Small intestine (tissue), 7 donors: Measurements from ENCODE around the gene ERMP1. TPM values are rescaled to one million over a fixed set of nuclear protein-coding genes. Genes with fewer than 3 reads are reported as not detected.

Experiments used
- DNase-seq, 2 donors: peaks; one replicate each; pipeline versions ENCODE4 v3.0.0 to v3.0.0-alpha.2; 2013
- FAIRE-seq: peaks from 2 replicates; lab custom pipeline; 2012; peaks lifted over from hg19 to GRCh38; lab: Jason Lieb, UNC
- H3K27ac ChIP-seq, 3 donors: one replicate each; pipeline ENCODE4 v1.5.1; 2013; ENCODE audit warnings: low read length in 2 of 3, mild to moderate bottlenecking in 2 of 3, control low read depth in 1 of 3, inconsistent platforms in 1 of 3, low read depth in 1 of 3, moderate library complexity in 1 of 3
- H3K27me3 ChIP-seq, 3 donors: one replicate each; pipeline ENCODE4 v1.6.1; 2013; ENCODE audit warnings: low read length in 3 of 3, inconsistent platforms in 1 of 3; ENCODE audit not compliant: control insufficient read depth in 3 of 3, insufficient read depth in 3 of 3
- H3K36me3 ChIP-seq, 3 donors: one replicate each; pipeline ENCODE4 v1.6.1; 2013; ENCODE audit warnings: low read length in 3 of 3, inconsistent platforms in 1 of 3, low read depth in 1 of 3, mild to moderate bottlenecking in 1 of 3, moderate library complexity in 1 of 3; ENCODE audit not compliant: control insufficient read depth in 3 of 3, insufficient read depth in 2 of 3
- H3K4me1 ChIP-seq, 3 donors: one replicate each; pipeline ENCODE4 v1.6.1; 2013; ENCODE audit warnings: low read length in 2 of 3, inconsistent platforms in 1 of 3, low read depth in 1 of 3, mild to moderate bottlenecking in 1 of 3, moderate library complexity in 1 of 3; ENCODE audit not compliant: control insufficient read depth in 3 of 3, insufficient read depth in 2 of 3
- H3K4me3 ChIP-seq, 3 donors: one replicate each; pipeline ENCODE4 v1.5.1; 2013; ENCODE audit warnings: low read length in 3 of 3, control low read depth in 1 of 3, inconsistent platforms in 1 of 3, low read depth in 1 of 3, mild to moderate bottlenecking in 1 of 3, moderate library complexity in 1 of 3
- H3K9me3 ChIP-seq, 2 donors: one replicate each; pipeline ENCODE4 v1.6.1; 2013; ENCODE audit warnings: low read depth in 1 of 2, low read length in 1 of 2; ENCODE audit not compliant: control insufficient read depth in 2 of 2, insufficient read depth in 1 of 2
- WGBS, 3 donors: extraction: QIAGEN DNeasy Blood & Tissue Kit; methylation state at CpG; one replicate each; pipeline ENCODE4 v1.1.7; 2013; 5-methylcytosine and 5-hydroxymethylcytosine counted together
- polyA plus RNA-seq, 4 donors: library from polyadenylated mRNA; stranded (reverse) in 3 of 4; unstranded in 1 of 4; fragments of 200-250 nt in 3 of 4; fragments of 120-200 nt in 1 of 4; gene quantifications; one replicate each; pipeline versions ENCODE4 v1.2.1 to v1.2.3, GENCODE V29; 2013
- donor health status: healthy with polysubstance abuse.
- donor health status: control.
- donor health status: control.
- donor health status: Bipolar disorder and iron deficiency.
- donor health status: healthy.

The ERMP1 gene
- polyA plus RNA-seq, 4 donors: 2.0 to 22.3 (median 5.2) TPM

- FAIRE-seq (no peak), DNase-seq (peak; percentile 55 to 95)
- H3K27ac ChIP-seq: peak overlapping the region in 2 of 3 donors; percentile 42 to 68
- 10 to 62% (median 44%) methylated on average over 2 of the region's 2 CpGs for WGBS, 3 donors
- no peaks in the 10 kb centered on the region for H3K9me3 ChIP-seq
- no peak overlapping the region for H3K4me3 ChIP-seq
- no peaks in the 10 kb centered on the region for H3K36me3 ChIP-seq
- H3K27me3 ChIP-seq: no peaks in the 10 kb centered on the region
- H3K4me1 ChIP-seq: peaks cover 0 to 7% (median 0%) of the 10 kb centered on the region in 3 donors
Observed at GRCh38 chr9:5863092-5863746, 30.3 kb upstream of the ERMP1 start.

GRCh38 chr9:5858833-5859232, 25.9 kb upstream of the ERMP1 start:
- no peak overlapping the region for H3K4me3 ChIP-seq
- H3K27me3 ChIP-seq: no peaks in the 10 kb centered on the region
- FAIRE-seq (no peak), DNase-seq (no peak)
- H3K9me3 ChIP-seq: no peaks in the 10 kb centered on the region
- no peaks in the 10 kb centered on the region for H3K36me3 ChIP-seq
- WGBS, 3 donors: 42 to 59% (median 52%) methylated on average over 3 of the region's 3 CpGs
- no peaks in the 10 kb centered on the region for H3K4me1 ChIP-seq
- no peak overlapping the region for H3K27ac ChIP-seq

GRCh38 chr9:5857928-5858327, 25.0 kb upstream of the ERMP1 start:
- Histone ChIP-seq H3K4me1 (no peaks in the 10 kb centered on the region), H3K27me3 (no peaks in the 10 kb centered on the region), H3K9me3 (no peaks in the 10 kb centered on the region), H3K27ac (no peak overlapping the region), H3K36me3 (no peaks in the 10 kb centered on the region), H3K4me3 (no peak overlapping the region)
- DNase-seq (no peak), FAIRE-seq (no peak)

- Histone ChIP-seq H3K36me3 (no peaks in the 10 kb centered on the region), H3K4me3 (no peak overlapping the region), H3K27me3 (no peaks in the 10 kb centered on the region), H3K27ac (no peak overlapping the region), H3K9me3 (no peaks in the 10 kb centered on the region), H3K4me1 (peaks cover 0 to 7% (median 1%) of the 10 kb centered on the region in 3 donors)
- 87 to 93% (median 93%) methylated on average over 4 of the region's 4 CpGs for WGBS, 3 donors
- FAIRE-seq (no peak), DNase-seq (no peak)
Observed at GRCh38 chr9:5854063-5854790, 21.3 kb upstream of the ERMP1 start.

DNA sequence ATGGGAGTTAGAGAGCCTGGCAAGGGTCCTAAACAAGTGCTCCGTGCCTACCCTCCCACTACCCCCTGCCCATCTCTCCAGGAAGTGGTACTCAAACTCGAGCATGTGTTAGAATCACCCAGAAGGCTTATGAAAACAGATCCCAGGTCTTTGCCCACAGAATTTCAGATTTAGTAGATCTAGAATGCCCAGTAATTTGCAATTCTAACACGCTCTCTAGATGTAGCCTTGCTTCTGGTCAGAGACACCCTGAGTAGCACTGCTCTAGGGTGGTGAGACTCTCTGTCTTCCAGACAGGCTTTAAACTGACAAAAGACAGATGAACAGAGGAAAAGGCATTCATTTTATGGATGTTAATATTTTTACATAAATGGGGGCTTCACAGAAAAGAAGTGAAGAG, 20.7 kb upstream of the ERMP1 start:
- Histone ChIP-seq H3K9me3 (no peaks in the 10 kb centered on the region), H3K36me3 (no peaks in the 10 kb centered on the region), H3K4me3 (no peak overlapping the region), H3K4me1 (peaks cover 0 to 7% (median 1%) of the 10 kb centered on the region in 3 donors), H3K27me3 (no peaks in the 10 kb centered on the region), H3K27ac (no peak overlapping the region)
- FAIRE-seq (no peak), DNase-seq (no peak)
- 67 to 77% (median 75%) methylated on average over 3 of the region's 3 CpGs for WGBS, 3 donors

DNA sequence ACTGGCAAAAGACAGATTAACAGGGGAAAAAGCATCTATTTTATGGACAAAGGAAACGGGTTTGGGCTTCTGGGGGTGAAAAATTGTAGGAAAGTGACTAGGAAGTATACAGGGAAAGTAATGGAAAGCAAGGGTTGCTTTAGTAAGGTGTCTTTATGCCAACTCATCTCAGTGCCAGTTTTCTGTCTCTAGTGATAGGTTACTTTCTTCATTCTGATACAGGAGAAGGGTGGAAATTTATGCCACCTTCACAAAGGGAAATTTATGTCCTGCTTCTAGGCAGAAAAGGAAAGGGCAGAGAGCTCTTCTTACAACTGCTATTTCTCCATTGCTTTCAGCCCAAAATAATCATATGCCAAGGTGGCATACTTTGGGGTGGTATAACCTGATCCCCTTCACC, 20.1 kb upstream of the ERMP1 start:
- H3K4me3 ChIP-seq: no peak overlapping the region
- no peaks in the 10 kb centered on the region for H3K36me3 ChIP-seq
- no peak for FAIRE-seq
- WGBS, 3 donors: 86 to 88% (median 87%) methylated on average over 1 of the region's 1 CpG
- peaks cover 0 to 7% (median 1%) of the 10 kb centered on the region in 3 donors for H3K4me1 ChIP-seq
- no peaks in the 10 kb centered on the region for H3K27me3 ChIP-seq
- H3K27ac ChIP-seq: no peak overlapping the region
- no peak for DNase-seq
- no peaks in the 10 kb centered on the region for H3K9me3 ChIP-seq

GRCh38 chr9:5851445-5851844, 18.5 kb upstream of the ERMP1 start:
- WGBS, 3 donors: 13 to 46% (median 26%) methylated on average over 2 of the region's 2 CpGs
- H3K4me3 ChIP-seq: no peak overlapping the region
- DNase-seq (peak; percentile 54 to 81), FAIRE-seq (no peak)
- no peaks in the 10 kb centered on the region for H3K36me3 ChIP-seq
- H3K4me1 ChIP-seq: peaks cover 0 to 7% (median 1%) of the 10 kb centered on the region in 3 donors
- no peaks in the 10 kb centered on the region for H3K9me3 ChIP-seq
- no peaks in the 10 kb centered on the region for H3K27me3 ChIP-seq
- H3K27ac ChIP-seq: peak overlapping the region in 1 of 3 donors; percentile 16

DNA sequence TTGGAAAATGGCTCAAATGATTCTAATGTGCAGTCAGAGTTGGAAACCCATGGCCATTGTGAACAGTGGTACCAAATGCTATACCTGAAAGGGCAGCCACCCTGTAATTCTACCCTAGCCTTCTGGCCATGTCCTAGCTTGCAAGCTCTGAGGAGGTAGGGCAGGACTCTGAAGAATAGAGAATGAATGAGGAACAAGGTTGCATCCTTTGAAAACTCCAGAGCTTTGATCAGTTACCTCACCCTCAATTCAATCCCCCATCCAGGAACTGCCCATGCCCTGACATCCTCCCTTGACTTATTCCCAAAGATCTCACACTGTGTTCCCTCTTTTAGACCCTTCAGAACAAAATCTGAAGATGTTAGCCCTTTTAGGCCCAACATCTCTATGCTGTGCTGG, 17.8 kb upstream of the ERMP1 start:
- DNase-seq (no peak), FAIRE-seq (no peak)
- H3K4me3 ChIP-seq: no peak overlapping the region
- peak overlapping the region in 1 of 3 donors; percentile 16 for H3K27ac ChIP-seq
- no peaks in the 10 kb centered on the region for H3K27me3 ChIP-seq
- peaks cover 0 to 7% (median 1%) of the 10 kb centered on the region in 3 donors for H3K4me1 ChIP-seq
- no peaks in the 10 kb centered on the region for H3K9me3 ChIP-seq
- no peaks in the 10 kb centered on the region for H3K36me3 ChIP-seq
